ENCODE data around the gene GADL1.

DNA sequence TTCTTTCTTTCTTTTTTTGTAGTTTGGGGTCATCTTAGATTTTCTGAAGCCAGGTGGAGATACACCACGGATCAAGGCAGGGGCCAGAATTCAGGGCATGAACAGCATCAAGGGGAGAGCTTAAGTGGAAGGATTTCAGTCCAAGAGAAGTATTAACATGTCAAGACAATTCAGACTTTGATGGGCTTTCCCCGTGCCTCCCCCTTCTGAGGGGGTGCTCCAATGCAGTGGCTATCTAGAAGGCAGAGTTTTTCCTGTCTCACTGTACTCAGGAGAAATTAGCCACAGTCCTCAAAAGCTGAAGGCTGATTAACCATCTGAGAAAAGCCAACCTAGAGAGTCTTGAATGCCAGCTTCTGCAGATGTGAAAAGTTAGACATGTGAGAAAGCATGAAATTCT is 160.8 kb downstream of the GADL1 start:
- TF ChIP-seq, protein P1, sequence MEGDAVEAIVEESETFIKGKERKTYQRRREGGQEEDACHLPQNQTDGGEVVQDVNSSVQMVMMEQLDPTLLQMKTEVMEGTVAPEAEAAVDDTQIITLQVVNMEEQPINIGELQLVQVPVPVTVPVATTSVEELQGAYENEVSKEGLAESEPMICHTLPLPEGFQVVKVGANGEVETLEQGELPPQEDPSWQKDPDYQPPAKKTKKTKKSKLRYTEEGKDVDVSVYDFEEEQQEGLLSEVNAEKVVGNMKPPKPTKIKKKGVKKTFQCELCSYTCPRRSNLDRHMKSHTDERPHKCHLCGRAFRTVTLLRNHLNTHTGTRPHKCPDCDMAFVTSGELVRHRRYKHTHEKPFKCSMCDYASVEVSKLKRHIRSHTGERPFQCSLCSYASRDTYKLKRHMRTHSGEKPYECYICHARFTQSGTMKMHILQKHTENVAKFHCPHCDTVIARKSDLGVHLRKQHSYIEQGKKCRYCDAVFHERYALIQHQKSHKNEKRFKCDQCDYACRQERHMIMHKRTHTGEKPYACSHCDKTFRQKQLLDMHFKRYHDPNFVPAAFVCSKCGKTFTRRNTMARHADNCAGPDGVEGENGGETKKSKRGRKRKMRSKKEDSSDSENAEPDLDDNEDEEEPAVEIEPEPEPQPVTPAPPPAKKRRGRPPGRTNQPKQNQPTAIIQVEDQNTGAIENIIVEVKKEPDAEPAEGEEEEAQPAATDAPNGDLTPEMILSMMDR (IDR thresholded peaks at IDR 0.05; ENCODE audit: insufficient read depth, low read length, poor library complexity, severe bottlenecking): no peak
- no peak for TF ChIP-seq EZH2phosphoT487 (conservative IDR thresholded peaks at IDR 0.05; ENCODE audit: low read length)
